ENCODE data around the gene GALNT2.

GALNT2 gene

DNA sequence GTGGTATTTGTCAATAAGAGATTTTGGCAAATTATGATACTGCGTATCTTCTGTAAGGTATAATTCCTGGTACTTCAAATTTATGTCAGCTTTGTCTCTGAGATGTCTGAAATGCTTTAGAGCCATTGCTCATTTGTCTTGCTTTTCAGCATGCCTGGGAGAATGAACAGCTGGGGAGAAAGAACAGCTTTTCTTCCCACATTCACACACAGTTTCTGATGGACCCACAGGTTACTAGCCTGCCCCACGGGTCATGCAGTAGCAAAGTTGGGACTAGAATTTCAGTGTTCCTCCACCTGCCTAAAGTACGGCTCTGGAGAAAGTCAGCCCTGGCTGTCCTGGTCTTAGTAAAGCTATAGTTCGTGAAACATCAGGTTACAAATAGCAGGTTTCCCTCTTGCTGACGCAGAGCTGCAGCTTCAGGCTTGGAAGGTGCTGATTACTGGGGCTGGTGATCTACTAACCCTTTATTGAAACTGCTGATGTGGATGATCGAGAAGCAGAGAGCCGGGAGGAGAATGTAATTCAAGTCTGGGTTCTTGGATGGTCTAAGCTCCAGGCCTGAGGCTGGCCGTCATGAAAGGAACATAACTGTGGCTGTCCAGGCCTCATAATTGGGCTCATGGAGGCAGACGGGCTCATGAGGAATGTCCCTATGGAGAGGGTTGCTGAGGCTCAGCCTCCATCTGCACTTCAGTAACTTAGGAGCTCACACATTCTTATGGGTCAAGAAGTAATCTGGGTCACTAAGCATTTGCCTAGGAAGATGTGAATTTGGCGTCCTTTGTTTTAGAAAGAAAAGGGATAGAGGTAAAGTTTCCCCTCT lies 12.4 kb downstream of the GALNT2 start:
- peaks cover 10% of the 10 kb centered on the region for H3K9me3 Mint-ChIP-seq
- peak overlapping the region; percentile 60 for H3K27ac Mint-ChIP-seq (ENCODE audit: low read depth)
- peaks cover 55% of the 10 kb centered on the region for H3K4me1 Mint-ChIP-seq
- H3K36me3 Mint-ChIP-seq (ENCODE audit: insufficient read depth) = peaks cover 4% of the 10 kb centered on the region
- H3K27me3 Mint-ChIP-seq = no peaks in the 10 kb centered on the region
- ATAC-seq (replicated peaks; ENCODE audit: extremely low read depth, poor library complexity, severe bottlenecking) = no peak
- no peak for DNase-seq (ENCODE audit: low spot score in 2 of 2)
- no peak overlapping the region for H3K4me3 Mint-ChIP-seq

DNA sequence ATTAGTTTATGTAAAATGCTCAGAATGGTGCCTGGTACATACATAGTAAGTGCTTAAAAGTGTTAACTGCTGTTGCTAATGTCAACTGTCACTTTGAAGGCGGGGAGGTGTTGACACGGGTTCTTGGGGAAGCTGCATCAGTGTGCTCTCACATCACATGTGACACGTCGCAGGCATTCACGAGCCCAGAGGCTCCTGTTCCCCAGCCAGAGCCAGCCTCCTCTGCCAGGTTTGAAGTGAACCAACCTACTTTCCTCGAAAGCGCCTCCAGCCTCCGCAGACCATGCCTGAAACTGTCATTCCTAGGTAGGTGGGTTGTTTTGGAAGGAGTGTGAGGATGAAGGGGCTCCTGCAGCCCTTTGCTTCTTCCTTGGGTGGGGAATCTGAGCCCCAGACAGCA lies 13.8 kb downstream of the GALNT2 start:
- H3K27ac Mint-ChIP-seq (ENCODE audit: low read depth) = no peak overlapping the region

DNA sequence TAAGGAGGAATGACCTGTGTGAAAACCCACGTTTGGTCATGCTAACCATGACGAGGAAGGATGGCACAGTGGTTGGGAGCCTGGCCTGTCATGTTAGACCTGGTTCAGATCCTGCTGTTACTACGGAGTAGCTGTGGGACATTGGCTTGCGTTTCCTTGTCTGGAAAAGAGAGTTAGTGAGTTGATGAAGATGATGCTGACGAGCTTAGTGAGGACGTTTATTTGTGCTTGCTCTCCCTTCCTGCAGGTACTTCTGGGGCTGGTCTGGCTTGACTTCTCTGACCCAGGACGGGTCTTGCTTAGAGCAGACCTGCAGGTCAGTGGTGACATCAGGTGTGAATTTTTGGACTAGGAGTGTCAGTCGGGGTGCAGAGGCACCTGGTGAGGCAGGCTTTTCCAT lies 14.7 kb downstream of the GALNT2 start:
- ATAC-seq (replicated peaks; ENCODE audit: extremely low read depth, poor library complexity, severe bottlenecking) = no peak
- Mint-ChIP-seq H3K9me3 (peaks cover 10% of the 10 kb centered on the region), H3K27ac (ENCODE audit: low read depth) (peak overlapping the region; percentile 96), H3K4me3 (no peak overlapping the region), H3K36me3 (ENCODE audit: insufficient read depth) (peaks cover 4% of the 10 kb centered on the region), H3K4me1 (peaks cover 63% of the 10 kb centered on the region), H3K27me3 (no peaks in the 10 kb centered on the region)
- no peak for DNase-seq (ENCODE audit: low spot score in 2 of 2)

More for the DNA sequence above, 13.8 kb downstream of the GALNT2 start:
- DNase-seq (ENCODE audit: low spot score in 2 of 2) = no peak
- Mint-ChIP-seq H3K27me3 (no peaks in the 10 kb centered on the region), H3K36me3 (ENCODE audit: insufficient read depth) (peaks cover 4% of the 10 kb centered on the region), H3K4me1 (peaks cover 61% of the 10 kb centered on the region), H3K9me3 (peaks cover 10% of the 10 kb centered on the region), H3K4me3 (no peak overlapping the region)
- no peak for ATAC-seq (replicated peaks; ENCODE audit: extremely low read depth, poor library complexity, severe bottlenecking)

DNA sequence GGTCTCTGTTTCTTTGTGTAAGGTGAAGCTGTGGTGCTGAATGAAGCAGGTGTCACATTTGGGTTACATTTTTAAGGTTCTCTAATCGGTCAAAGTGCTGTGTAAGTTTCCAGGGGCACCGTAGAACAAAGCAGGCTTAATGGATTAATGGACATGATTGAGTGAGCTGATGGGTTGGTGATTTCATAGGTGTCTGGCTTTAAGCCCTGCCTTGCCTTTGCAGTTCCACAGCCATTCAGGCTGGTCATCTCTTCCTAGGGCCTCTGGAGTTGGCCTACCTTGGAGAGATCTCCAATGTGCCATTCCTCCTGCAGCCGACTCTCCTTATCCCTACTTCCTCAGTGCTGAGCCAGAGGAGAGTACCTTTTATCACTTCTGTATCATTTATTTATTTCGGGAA lies 15.2 kb downstream of the GALNT2 start:
- Mint-ChIP-seq H3K9me3 (peaks cover 10% of the 10 kb centered on the region), H3K4me3 (no peak overlapping the region), H3K36me3 (ENCODE audit: insufficient read depth) (peaks cover 4% of the 10 kb centered on the region), H3K4me1 (peaks cover 64% of the 10 kb centered on the region), H3K27me3 (no peaks in the 10 kb centered on the region), H3K27ac (ENCODE audit: low read depth) (peak overlapping the region; percentile 96)
- DNase-seq (ENCODE audit: low spot score in 2 of 2) = no peak
- no peak for ATAC-seq (replicated peaks; ENCODE audit: extremely low read depth, poor library complexity, severe bottlenecking)

DNA sequence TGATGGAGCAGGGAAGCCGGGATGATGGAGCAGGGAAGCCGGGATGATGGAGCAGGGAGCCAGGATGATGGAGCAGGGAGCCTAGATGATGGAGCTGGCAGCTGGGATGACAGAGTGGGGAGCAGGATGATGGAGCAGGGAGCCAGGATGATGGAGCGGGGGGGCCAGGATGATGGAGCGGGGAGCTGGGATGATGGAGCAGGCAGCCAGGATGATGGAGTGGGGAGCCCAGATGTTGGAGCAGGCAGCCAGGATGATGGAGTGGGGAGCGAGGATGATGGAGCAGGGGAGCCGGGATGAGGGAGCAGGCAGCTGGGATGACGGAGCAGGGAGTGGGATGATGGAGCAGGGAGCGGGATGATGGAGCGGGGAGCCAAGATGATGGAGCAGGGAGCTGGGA lies 16.0 kb downstream of the GALNT2 start:
- Mint-ChIP-seq H3K9me3 (peaks cover 10% of the 10 kb centered on the region), H3K36me3 (ENCODE audit: insufficient read depth) (peaks cover 4% of the 10 kb centered on the region), H3K4me3 (peak overlapping the region; percentile 37), H3K27ac (ENCODE audit: low read depth) (peak overlapping the region; percentile 96), H3K4me1 (peaks cover 61% of the 10 kb centered on the region), H3K27me3 (no peaks in the 10 kb centered on the region)
- no peak for ATAC-seq (replicated peaks; ENCODE audit: extremely low read depth, poor library complexity, severe bottlenecking)
- no peak for DNase-seq (ENCODE audit: low spot score in 2 of 2)

DNA sequence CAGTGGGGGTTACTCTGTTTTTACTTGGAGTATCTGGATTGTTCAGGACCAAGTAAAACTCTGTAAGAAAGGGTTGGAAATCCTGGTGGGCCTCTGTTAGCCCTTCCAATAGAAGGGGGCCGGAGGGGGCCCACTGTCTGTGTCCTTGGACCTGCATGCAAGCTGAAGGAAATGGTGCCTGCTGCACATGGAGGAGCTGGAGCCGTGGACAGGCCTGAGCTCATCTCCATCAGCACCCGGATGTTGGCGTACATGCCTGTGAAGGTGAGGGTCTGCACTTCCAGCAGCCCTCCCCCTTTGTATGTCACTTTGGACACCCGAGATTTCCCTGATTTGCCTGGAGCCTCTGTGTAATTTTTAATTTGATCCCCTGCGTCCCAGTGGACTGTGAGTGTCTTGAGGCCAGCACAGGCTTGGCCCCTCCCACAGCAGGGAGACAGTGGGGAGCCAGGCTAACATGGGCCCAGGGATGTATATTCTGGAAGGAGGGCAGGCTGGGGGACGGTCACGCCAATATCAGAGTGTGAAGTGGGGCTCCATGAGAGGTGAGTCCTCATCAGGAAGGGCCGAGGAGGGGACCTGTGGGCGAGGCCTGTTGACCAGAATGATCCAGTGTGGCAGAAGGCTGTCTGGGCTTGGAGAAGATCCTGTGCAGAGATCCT lies 16.8 kb downstream of the GALNT2 start:
- ATAC-seq (replicated peaks; ENCODE audit: extremely low read depth, poor library complexity, severe bottlenecking) (no peak), DNase-seq (ENCODE audit: low spot score in 2 of 2) (no peak)
- no peaks in the 10 kb centered on the region for H3K27me3 Mint-ChIP-seq
- peaks cover 4% of the 10 kb centered on the region for H3K36me3 Mint-ChIP-seq (ENCODE audit: insufficient read depth)
- H3K9me3 Mint-ChIP-seq = peaks cover 10% of the 10 kb centered on the region
- no peak overlapping the region for H3K4me3 Mint-ChIP-seq
- H3K27ac Mint-ChIP-seq (ENCODE audit: low read depth) = peak overlapping the region; percentile 96
- peaks cover 66% of the 10 kb centered on the region for H3K4me1 Mint-ChIP-seq

DNA sequence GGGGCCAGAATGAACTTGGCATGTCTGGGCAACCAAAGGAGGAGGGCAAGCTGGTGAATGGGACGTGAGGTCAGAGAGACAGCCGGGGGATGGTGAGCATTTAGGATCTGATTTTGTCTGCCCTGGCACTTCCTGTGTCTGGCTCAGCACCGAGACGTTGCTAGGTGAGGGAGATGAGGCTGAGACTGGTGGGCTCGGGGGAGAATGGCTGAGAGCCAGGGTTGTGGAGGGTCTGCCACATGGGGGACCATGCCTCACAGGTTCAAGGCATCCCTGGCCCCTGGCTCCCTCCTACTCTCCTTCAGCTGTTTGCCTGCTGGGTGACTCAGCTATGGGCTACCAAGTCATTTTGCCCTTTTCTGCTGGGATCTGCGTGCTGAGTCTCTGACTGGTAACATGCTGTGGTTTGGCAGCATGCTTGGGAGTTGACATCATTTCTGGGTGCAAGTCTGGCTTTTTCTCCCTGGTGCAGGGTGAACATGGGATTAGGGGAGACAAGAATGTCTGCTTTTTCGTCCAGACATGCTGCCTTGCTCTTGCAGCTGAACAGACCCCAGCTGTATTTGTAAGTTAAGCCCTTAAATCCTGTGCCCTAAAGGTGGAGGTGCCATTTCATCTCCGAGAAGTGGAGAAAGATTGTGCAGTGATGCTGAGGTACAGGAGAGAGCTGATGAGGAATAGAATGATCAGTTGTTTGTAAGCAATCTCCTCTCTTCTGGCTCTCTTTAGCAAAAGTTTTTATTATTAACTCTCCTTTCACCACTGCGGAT lies 17.6 kb downstream of the GALNT2 start:
- peaks cover 10% of the 10 kb centered on the region for H3K9me3 Mint-ChIP-seq

DNA sequence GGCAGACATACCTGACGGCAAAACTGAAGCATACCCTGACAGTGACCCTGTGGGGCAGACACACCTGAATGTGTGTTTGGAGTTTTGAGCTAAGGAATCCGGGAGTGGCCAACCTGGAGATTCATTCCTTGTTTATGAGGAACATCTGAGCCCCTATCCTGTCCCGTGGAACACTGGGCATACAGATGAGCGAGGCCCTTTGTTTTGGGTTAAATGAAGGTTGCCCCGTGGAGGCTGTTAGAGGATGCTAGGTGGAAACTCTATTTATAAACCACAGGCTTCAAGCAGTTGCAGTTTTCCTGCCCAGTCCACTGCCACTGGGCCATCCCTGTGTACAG lies 18.1 kb downstream of the GALNT2 start:
- Mint-ChIP-seq H3K27ac (ENCODE audit: low read depth) (no peak overlapping the region), H3K9me3 (peaks cover 10% of the 10 kb centered on the region), H3K4me1 (peaks cover 67% of the 10 kb centered on the region), H3K36me3 (ENCODE audit: insufficient read depth) (peaks cover 4% of the 10 kb centered on the region), H3K4me3 (no peak overlapping the region), H3K27me3 (no peaks in the 10 kb centered on the region)
- no peak for DNase-seq (ENCODE audit: low spot score in 2 of 2)
- no peak for ATAC-seq (replicated peaks; ENCODE audit: extremely low read depth, poor library complexity, severe bottlenecking)

More for the DNA sequence above, 17.6 kb downstream of the GALNT2 start:
- Mint-ChIP-seq H3K27ac (ENCODE audit: low read depth) (peak overlapping the region; percentile 96), H3K4me3 (no peak overlapping the region), H3K36me3 (ENCODE audit: insufficient read depth) (peaks cover 4% of the 10 kb centered on the region), H3K4me1 (peaks cover 69% of the 10 kb centered on the region), H3K27me3 (no peaks in the 10 kb centered on the region)
- ATAC-seq (replicated peaks; ENCODE audit: extremely low read depth, poor library complexity, severe bottlenecking) (peak; percentile 72), DNase-seq (ENCODE audit: low spot score in 2 of 2) (no peak)

DNA sequence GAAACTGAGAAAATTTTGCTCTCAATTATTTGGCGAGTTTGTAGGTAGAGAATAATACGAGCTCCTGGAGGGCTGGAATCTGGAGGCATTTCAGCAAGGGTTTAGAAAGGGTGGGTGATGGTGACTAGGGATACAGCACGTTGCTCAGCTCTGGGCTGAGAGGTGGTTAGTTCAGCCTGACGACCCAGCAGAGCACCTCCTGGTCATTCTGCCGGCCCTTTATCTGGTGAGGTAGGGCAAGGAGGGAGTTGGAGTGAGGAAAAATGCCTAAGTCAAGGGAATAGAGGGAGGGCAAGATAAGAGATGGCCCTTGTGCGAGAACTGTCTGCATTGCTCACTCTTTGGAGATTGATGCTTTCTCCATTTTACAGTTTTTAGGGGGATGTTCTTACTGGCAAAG lies 19.1 kb downstream of the GALNT2 start:
- Mint-ChIP-seq H3K9me3 (peaks cover 10% of the 10 kb centered on the region), H3K36me3 (ENCODE audit: insufficient read depth) (peaks cover 4% of the 10 kb centered on the region), H3K27me3 (no peaks in the 10 kb centered on the region), H3K4me3 (no peak overlapping the region), H3K4me1 (peaks cover 68% of the 10 kb centered on the region), H3K27ac (ENCODE audit: low read depth) (no peak overlapping the region)
- DNase-seq (ENCODE audit: low spot score in 2 of 2) = no peak
- no peak for ATAC-seq (replicated peaks; ENCODE audit: extremely low read depth, poor library complexity, severe bottlenecking)

DNA sequence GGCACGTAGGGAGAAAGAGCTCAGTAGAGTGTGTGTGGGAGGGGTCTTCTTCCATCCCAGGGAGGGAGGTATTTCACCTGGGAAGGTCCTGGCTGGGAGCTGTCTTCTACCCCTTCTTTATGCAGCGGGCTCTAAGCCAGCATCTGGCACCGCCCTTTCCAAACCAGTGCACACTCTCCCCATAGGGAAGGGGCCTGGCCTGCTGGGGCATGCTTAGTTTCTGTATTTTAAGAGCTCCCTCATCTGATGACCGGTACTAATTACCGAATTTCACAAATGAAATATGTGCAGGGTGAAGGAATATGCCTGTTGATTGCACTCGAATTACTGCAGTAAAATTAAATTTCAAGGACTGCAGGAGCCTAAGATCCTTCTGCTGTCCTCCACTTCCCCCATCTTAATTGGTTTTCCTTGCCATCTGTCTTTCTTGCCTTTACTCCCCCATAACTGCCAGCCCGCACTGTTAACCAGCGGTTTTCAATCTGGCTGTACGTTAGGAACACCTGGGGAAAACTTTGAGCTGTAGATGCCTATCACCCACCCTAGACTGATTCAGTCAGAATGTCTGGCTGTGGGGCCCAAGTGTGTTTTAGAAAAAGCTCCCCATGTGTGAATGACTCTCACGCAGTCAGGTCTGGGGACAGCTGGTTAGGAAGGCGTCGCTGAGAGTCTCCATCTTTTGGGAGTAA lies 20.1 kb downstream of the GALNT2 start:
- H3K36me3 Mint-ChIP-seq (ENCODE audit: insufficient read depth) = peaks cover 2% of the 10 kb centered on the region
- DNase-seq (ENCODE audit: low spot score in 2 of 2) (no peak), ATAC-seq (replicated peaks; ENCODE audit: extremely low read depth, poor library complexity, severe bottlenecking) (no peak)
- H3K27me3 Mint-ChIP-seq = no peaks in the 10 kb centered on the region
- peaks cover 10% of the 10 kb centered on the region for H3K9me3 Mint-ChIP-seq
- H3K27ac Mint-ChIP-seq (ENCODE audit: low read depth) = no peak overlapping the region
- H3K4me3 Mint-ChIP-seq = no peak overlapping the region
- H3K4me1 Mint-ChIP-seq = peaks cover 68% of the 10 kb centered on the region

DNA sequence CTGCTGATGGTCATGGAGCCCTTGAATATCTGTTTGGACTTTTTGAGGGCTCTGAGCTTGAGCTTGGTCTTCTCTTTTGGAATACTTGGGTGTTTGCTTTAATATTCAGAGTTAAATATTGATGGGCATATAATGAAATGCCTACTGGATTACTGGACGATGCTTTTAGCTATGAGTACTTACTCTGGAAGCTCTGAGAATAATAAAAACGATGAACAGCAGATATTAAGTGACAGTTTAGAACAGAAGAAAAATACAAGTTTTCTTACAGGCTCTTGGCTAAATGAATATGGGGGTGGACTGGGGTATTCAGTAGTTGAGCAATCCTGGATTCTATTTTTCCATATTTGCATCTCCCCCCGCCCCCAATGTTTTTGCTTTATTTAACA lies 20.7 kb downstream of the GALNT2 start:
- peaks cover 5% of the 10 kb centered on the region for H3K9me3 Mint-ChIP-seq
- H3K4me3 Mint-ChIP-seq = no peak overlapping the region
- DNase-seq (ENCODE audit: low spot score in 2 of 2) (no peak), ATAC-seq (replicated peaks; ENCODE audit: extremely low read depth, poor library complexity, severe bottlenecking) (no peak)
- H3K27me3 Mint-ChIP-seq = no peaks in the 10 kb centered on the region
- H3K36me3 Mint-ChIP-seq (ENCODE audit: insufficient read depth) = peaks cover 4% of the 10 kb centered on the region
- no peak overlapping the region for H3K27ac Mint-ChIP-seq (ENCODE audit: low read depth)
- peaks cover 67% of the 10 kb centered on the region for H3K4me1 Mint-ChIP-seq

DNA sequence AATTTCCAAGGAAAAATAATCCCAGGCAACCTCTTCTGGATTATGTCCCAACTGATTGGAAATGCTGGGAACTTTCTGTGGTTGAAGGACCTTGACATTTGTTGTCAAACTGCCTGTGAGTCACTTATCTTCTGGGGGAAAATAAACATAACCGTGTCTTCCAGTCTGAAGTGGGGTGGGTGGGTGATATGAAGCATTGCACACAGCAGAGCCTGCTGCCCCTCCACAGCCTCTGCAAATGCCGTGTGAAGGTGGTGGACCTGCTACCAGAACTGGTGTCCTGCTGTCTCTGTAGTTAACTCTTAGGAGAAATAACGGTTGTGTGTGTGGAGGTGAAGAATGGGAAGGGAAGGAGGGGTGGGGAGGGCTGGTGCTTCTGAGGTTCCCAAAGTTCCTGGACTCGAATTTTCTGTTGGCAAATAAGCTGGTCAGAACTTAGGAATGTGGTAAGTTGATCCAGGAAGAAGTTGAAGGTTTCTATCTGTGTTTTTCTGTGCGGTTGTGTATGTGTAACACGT lies 23.2 kb downstream of the GALNT2 start:
- H3K9me3 Mint-ChIP-seq = no peaks in the 10 kb centered on the region
- H3K27me3 Mint-ChIP-seq = no peaks in the 10 kb centered on the region
- no peak for DNase-seq (ENCODE audit: low spot score in 2 of 2)
- H3K27ac Mint-ChIP-seq (ENCODE audit: low read depth) = no peak overlapping the region
- H3K4me1 Mint-ChIP-seq = peaks cover 60% of the 10 kb centered on the region
- H3K36me3 Mint-ChIP-seq (ENCODE audit: insufficient read depth) = peaks cover 2% of the 10 kb centered on the region
- no peak for ATAC-seq (replicated peaks; ENCODE audit: extremely low read depth, poor library complexity, severe bottlenecking)
- no peak overlapping the region for H3K4me3 Mint-ChIP-seq

Data from central memory CD8-positive, alpha-beta T cell (primary cell).